CD4-positive, alpha-beta memory T cell (primary cell): Measurements from ENCODE around the gene MAST2. TPM values are rescaled to one million over a fixed set of nuclear protein-coding genes. Genes with fewer than 3 reads are reported as not detected.
"Not testable (repeated sequence)": the region's sequence is repeated elsewhere in the genome, so short reads cannot be mapped to it uniquely, and the experiment has no call there.

ENCODE experiments used
- CTCF ChIA-PET: fragments of 350-600 bp; sonication (Branson Sonifier 250); formaldehyde crosslinking; loops from one replicate; lab custom pipeline; 2021; ENCODE audit warnings: inconsistent platforms; ENCODE audit not compliant: partially characterized antibody; lab: Charles Lee
- POLR2A ChIA-PET: fragments of 350-600 bp; sonication (Branson Sonifier 250); formaldehyde crosslinking; loops from one replicate; lab custom pipeline; 2021; ENCODE audit not compliant: partially characterized antibody; lab: Charles Lee
- DNase-seq, 5 donors: peaks; one replicate each; pipeline versions ENCODE4 v3.0.0 to v3.0.0-alpha.2; 2020 to 2022; ENCODE audit warnings: mixed read lengths in 1 of 5
- H3K27ac ChIP-seq: one replicate; pipeline ENCODE4 v1.7.0; 2013; ENCODE audit warnings: low read depth, low read length
- H3K27me3 ChIP-seq: 2 replicates; pipeline ENCODE4 v1.7.0; 2013; ENCODE audit warnings: mild to moderate bottlenecking, low read length, moderate library complexity; ENCODE audit not compliant: insufficient read depth
- H3K36me3 ChIP-seq: 2 replicates; pipeline ENCODE4 v1.7.0; 2013; ENCODE audit warnings: mild to moderate bottlenecking, low read length, moderate library complexity; ENCODE audit not compliant: insufficient read depth
- H3K4me1 ChIP-seq: 2 replicates; pipeline ENCODE4 v1.7.0; 2013; ENCODE audit warnings: mild to moderate bottlenecking, low read length, moderate library complexity; ENCODE audit not compliant: insufficient read depth
- H3K4me3 ChIP-seq, 2 donors: one replicate each; pipeline ENCODE4 v1.7.0; 2013; ENCODE audit warnings: low read length in 2 of 2, mild to moderate bottlenecking in 1 of 2
- H3K9me3 ChIP-seq, 2 donors: one replicate each; pipeline ENCODE4 v1.7.0; 2013; ENCODE audit warnings: low read length in 2 of 2, control low read depth in 1 of 2; ENCODE audit not compliant: control insufficient read depth in 1 of 2
- H3K27ac Mint-ChIP-seq, 7 donors: one replicate each; pipeline ENCODE4 v1.8.0; 2020 to 2021; ENCODE audit warnings: mixed read lengths in 7 of 7, mild to moderate bottlenecking in 6 of 7, inconsistent platforms in 3 of 7, moderate library complexity in 3 of 7
- H3K27me3 Mint-ChIP-seq, 2 donors: one replicate each; pipeline ENCODE4 v1.8.0; 2020 to 2021; ENCODE audit warnings: mixed read lengths in 2 of 2
- H3K36me3 Mint-ChIP-seq, 2 donors: one replicate each; pipeline ENCODE4 v1.8.0; 2020 to 2021; ENCODE audit warnings: mixed read lengths in 2 of 2, inconsistent platforms in 1 of 2, mild to moderate bottlenecking in 1 of 2
- H3K4me1 Mint-ChIP-seq, 4 donors: one replicate each; pipeline ENCODE4 v1.8.0; 2020 to 2021; ENCODE audit warnings: mixed read lengths in 4 of 4, mild to moderate bottlenecking in 1 of 4
- H3K4me3 Mint-ChIP-seq, 8 donors: one replicate each; pipeline ENCODE4 v1.8.0; 2020 to 2021; ENCODE audit warnings: mixed read lengths in 8 of 8, mild to moderate bottlenecking in 7 of 8, moderate library complexity in 6 of 8, inconsistent platforms in 3 of 8
- H3K9me3 Mint-ChIP-seq, 8 donors: one replicate each; pipeline ENCODE4 v1.8.0; 2020 to 2021; ENCODE audit warnings: mixed read lengths in 8 of 8, mild to moderate bottlenecking in 5 of 8, inconsistent platforms in 3 of 8, moderate library complexity in 1 of 8
- intact Hi-C: fragments of 100-400 bp; cut with micrococcal nuclease; formaldehyde crosslinking; loops from one replicate; pipeline ENCODE4 v1.15.1; 2023
- polyA plus RNA-seq, 2 donors: library from polyadenylated mRNA; unstranded; fragments of 300-500 nt; fragmentation: Illumina TruSeq; gene quantifications; one replicate each; pipeline ENCODE4 v1.2.3, GENCODE V29; 2021
- total RNA-seq, 2 experiments: library from RNA; stranded (reverse); gene quantifications; one replicate each; pipeline ENCODE4 v1.2.3, GENCODE V29; 2021

Gene MAST2
- total and polyA plus RNA-seq, 4 experiments from 2014 or later, result 0.65 to 9.9 (median 4.3) TPM

DNA sequence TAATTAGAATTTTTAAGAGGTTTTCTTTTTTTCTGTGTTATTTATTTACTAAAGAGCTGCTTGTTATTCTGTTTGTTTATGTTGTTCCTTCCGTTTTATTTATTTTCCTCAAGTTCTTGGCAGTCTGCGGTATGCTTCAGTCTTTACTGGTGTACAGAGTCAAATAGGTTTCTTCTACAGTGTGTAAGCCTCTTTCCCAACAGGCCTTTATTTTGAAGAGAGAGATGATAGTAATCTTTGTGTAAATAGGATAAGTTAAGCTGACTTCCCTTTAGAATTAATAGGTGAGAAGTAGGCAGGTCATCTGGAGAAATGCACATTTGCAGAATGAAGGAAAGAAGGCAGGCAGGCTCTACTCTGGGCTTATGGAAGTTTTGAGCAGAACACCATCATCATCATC, 23.8 kb downstream of the MAST2 start:
- POLR2A ChIA-PET, result no interaction called here
- Mint-ChIP-seq H3K4me1 (peaks cover 0 to 5% (median under 1%) of the 10 kb centered on the region in 4 donors), H3K27me3 (no peaks in the 10 kb centered on the region), H3K9me3 (no peaks in the 10 kb centered on the region), H3K27ac (no peak overlapping the region), H3K4me3 (no peak overlapping the region), H3K36me3 (peaks cover 4 to 13% of the 10 kb centered on the region in 2 donors)
- Histone ChIP-seq H3K9me3 (no peaks in the 10 kb centered on the region), H3K4me3 (no peak overlapping the region), H3K4me1 (no peaks in the 10 kb centered on the region), H3K36me3 (no peaks in the 10 kb centered on the region), H3K27ac (no peak overlapping the region), H3K27me3 (no peaks in the 10 kb centered on the region)
- CTCF ChIA-PET, result no interaction called here
- intact Hi-C loops, result no loop called here
- DNase-seq, result no peak

DNA sequence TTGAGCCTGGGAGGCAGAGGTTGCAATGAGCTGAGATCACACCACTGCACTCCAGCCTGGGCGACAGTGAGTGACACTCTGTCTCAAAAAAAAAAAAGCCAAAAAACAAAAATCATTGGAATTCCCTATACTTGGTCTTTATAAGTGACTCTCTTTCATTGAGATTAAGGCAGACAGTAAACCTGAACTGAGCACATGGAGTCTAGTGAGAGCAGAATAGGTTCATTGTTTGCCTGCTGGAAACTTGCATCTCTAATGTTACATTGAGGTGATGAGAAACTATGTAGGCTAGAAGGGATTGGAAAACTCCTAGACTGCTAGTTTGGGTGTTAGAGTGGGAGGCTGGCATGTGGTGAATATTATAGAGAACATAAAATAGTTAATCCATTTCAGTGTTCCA, 25.4 kb downstream of the MAST2 start:
- intact Hi-C loops, result no loop called here

DNA sequence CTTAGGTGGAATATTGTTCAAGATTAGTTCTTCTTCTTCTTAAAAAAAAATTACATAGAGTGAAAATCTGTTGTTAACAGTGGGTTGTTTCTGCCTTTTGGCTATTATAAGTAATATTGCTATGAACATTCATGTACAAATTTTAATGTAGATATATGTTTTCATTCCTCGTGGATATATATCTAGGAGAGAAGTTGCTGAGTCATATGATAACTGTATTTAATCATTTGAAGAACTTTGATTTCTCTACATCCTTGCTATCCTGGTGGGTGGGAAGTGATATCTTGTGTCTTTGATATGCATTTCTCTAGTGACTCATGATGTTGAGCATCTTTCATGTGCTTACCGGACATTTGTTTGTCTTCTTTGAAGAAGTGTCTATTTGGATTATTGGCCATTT, 29.9 kb downstream of the MAST2 start:
- intact Hi-C loops, result no loop called here
- CTCF ChIA-PET, result no interaction called here

More for the DNA sequence above, 25.4 kb downstream of the MAST2 start:
- Histone ChIP-seq H3K27ac (no peak overlapping the region), H3K4me3 (no peak overlapping the region), H3K9me3 (no peaks in the 10 kb centered on the region), H3K36me3 (no peaks in the 10 kb centered on the region), H3K4me1 (no peaks in the 10 kb centered on the region), H3K27me3 (no peaks in the 10 kb centered on the region)
- H3K9me3 Mint-ChIP-seq, result no peaks in the 10 kb centered on the region
- POLR2A ChIA-PET, result no interaction called here
- CTCF ChIA-PET, result no interaction called here
- no peaks in the 10 kb centered on the region for H3K27me3 Mint-ChIP-seq
- H3K27ac Mint-ChIP-seq, result no peak overlapping the region
- H3K4me3 Mint-ChIP-seq, result no peak overlapping the region
- DNase-seq, result no peak
- H3K4me1 Mint-ChIP-seq, result peaks cover 0 to 1% (median 0%) of the 10 kb centered on the region in 4 donors
- H3K36me3 Mint-ChIP-seq, result peaks cover 4 to 13% of the 10 kb centered on the region in 2 donors

DNA sequence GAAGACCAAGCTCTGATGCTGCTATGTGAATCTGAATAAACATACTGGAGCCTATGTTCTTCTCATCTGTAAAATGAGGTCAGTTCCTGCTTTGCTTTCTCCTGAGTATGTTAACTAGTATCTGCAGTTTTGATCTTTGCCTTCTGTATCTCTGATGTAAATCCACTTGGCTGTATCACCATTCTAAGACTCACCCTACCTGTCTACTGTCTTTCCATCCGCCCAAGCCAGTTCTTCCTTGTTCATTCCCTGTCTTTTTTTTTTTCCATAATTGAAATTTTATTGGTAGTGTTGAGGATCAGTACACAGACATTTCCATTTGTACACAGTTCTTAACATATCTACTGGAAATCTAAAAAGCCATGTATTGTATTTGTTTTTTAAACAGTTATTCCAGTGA, 31.3 kb downstream of the MAST2 start:
- Mint-ChIP-seq H3K4me1 (no peaks in the 10 kb centered on the region), H3K27me3 (no peaks in the 10 kb centered on the region), H3K36me3 (no peaks in the 10 kb centered on the region), H3K4me3 (no peak overlapping the region), H3K27ac (no peak overlapping the region), H3K9me3 (no peaks in the 10 kb centered on the region)
- no peak for DNase-seq
- Histone ChIP-seq H3K27ac (no peak overlapping the region), H3K27me3 (no peaks in the 10 kb centered on the region), H3K4me1 (no peaks in the 10 kb centered on the region), H3K4me3 (no peak overlapping the region), H3K9me3 (no peaks in the 10 kb centered on the region), H3K36me3 (no peaks in the 10 kb centered on the region)
- ChIA-PET CTCF (no interaction called here), POLR2A (no interaction called here)
- intact Hi-C loops, result no loop called here

More for the DNA sequence above, 29.9 kb downstream of the MAST2 start:
- Mint-ChIP-seq H3K9me3 (no peaks in the 10 kb centered on the region), H3K27me3 (no peaks in the 10 kb centered on the region), H3K4me3 (no peak overlapping the region), H3K36me3 (no peaks in the 10 kb centered on the region), H3K27ac (no peak overlapping the region), H3K4me1 (no peaks in the 10 kb centered on the region)
- POLR2A ChIA-PET, result no interaction called here
- Histone ChIP-seq H3K4me3 (no peak overlapping the region), H3K9me3 (no peaks in the 10 kb centered on the region), H3K4me1 (no peaks in the 10 kb centered on the region), H3K27ac (no peak overlapping the region), H3K36me3 (no peaks in the 10 kb centered on the region), H3K27me3 (no peaks in the 10 kb centered on the region)
- no peak for DNase-seq

DNA sequence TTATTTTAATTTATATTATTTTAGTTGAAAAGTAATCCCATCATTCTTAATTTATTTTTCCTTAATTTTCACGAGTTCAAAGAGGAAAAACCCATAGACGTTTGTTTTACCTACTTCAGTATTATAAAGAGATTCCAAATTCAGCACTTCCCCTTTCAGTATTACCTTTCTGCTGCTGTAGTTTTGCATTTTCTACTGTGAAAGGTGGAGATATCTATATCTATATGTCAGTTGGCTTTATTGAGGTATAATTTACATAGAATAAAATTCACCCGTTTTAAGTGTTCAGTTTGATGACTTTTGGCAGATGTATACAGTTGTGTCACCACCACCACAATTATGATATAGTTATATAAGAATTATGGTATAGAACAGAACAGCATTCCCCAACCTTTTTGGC, 33.0 kb downstream of the MAST2 start:
- no peak overlapping the region for H3K27ac Mint-ChIP-seq
- CTCF ChIA-PET, result no interaction called here
- Histone ChIP-seq H3K27me3 (no peaks in the 10 kb centered on the region), H3K9me3 (no peaks in the 10 kb centered on the region), H3K36me3 (no peaks in the 10 kb centered on the region), H3K27ac (no peak overlapping the region), H3K4me1 (no peaks in the 10 kb centered on the region), H3K4me3 (no peak overlapping the region)
- H3K4me1 Mint-ChIP-seq, result no peaks in the 10 kb centered on the region
- intact Hi-C loops, result no loop called here
- H3K27me3 Mint-ChIP-seq, result no peaks in the 10 kb centered on the region
- POLR2A ChIA-PET, result no interaction called here
- H3K4me3 Mint-ChIP-seq, result no peak overlapping the region
- H3K9me3 Mint-ChIP-seq, result no peaks in the 10 kb centered on the region
- H3K36me3 Mint-ChIP-seq, result no peaks in the 10 kb centered on the region
- no peak for DNase-seq

DNA sequence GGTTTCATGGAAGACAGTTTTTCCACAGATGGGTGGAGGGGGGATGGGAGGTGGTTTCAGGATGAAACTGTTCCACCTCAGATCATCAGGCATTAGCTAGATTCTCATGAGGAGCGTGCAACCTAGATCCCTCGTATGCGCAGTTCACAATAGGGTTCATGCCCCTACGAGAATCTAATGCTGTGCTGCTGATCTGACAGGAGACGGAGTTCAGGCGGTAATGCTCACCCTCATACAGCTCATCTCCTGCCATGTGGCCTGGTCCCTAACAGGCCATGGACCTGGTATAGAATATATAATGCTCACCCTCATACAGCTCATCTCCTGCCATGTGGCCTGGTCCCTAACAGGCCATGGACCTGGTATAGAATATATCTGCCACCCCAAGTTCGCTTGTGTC, 33.4 kb downstream of the MAST2 start:
- H3K9me3 Mint-ChIP-seq, H3K27ac ChIP-seq, H3K4me3 ChIP-seq, intact Hi-C loops, H3K27me3 ChIP-seq, DNase-seq, H3K4me1 ChIP-seq, H3K36me3 Mint-ChIP-seq, POLR2A ChIA-PET, H3K27me3 Mint-ChIP-seq, H3K27ac Mint-ChIP-seq, H3K36me3 ChIP-seq, H3K4me1 Mint-ChIP-seq, H3K4me3 Mint-ChIP-seq, CTCF ChIA-PET, H3K9me3 ChIP-seq: not testable (repeated sequence)

DNA sequence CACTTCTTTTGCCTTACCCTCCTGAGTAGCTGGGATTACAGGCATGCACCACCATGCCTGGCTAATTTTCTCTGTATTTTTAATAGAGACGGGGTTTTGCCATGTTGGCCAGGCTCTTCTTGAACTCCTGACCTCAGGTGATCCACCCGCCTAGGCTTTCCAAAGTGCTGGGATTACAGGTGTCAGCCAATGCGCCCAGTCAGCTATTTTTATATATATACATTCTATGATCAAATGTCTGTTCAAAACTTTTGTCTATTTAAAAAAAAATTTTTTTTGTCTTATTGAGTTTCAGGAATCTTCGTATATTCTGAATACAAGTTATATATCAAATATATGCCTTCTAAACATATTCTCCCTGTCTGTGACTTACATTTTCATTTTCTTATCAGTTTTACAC, 34.9 kb downstream of the MAST2 start:
- DNase-seq, intact Hi-C loops, H3K36me3 ChIP-seq, H3K9me3 Mint-ChIP-seq, H3K36me3 Mint-ChIP-seq, H3K4me3 ChIP-seq, H3K27me3 ChIP-seq, H3K27ac ChIP-seq, H3K4me3 Mint-ChIP-seq, H3K4me1 ChIP-seq, H3K27ac Mint-ChIP-seq, POLR2A ChIA-PET, H3K27me3 Mint-ChIP-seq, H3K4me1 Mint-ChIP-seq, H3K9me3 ChIP-seq: not testable (repeated sequence)
- CTCF ChIA-PET, result interaction anchor here (1.6 kb wide), 1 partner anchor 16 kb away, joined by 4 read pairs; no protein-coding TSS in a partner anchor

DNA sequence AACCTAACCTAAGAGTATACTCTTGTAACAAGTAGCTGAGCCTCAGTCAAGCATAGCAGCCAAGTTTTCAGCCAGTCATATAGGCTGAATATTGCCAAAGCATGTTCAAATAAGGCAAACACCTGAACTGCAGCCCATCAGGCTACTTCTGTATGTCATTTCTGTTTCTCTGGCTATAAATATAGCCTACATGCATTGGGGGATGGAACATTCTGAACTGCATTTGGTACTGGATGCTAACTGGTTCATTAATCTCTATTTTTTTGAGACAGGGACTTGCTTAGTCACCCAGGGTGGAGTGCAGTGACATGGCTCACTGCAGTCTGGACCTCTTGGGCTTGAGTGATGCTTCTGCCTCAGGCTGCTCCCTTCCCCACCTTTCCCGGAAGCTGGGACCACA, 37.3 kb downstream of the MAST2 start:
- no peaks in the 10 kb centered on the region for H3K27me3 Mint-ChIP-seq
- intact Hi-C loops, result no loop called here
- no peaks in the 10 kb centered on the region for H3K36me3 ChIP-seq
- no peaks in the 10 kb centered on the region for H3K9me3 ChIP-seq
- POLR2A ChIA-PET, result no interaction called here
- H3K27ac ChIP-seq, result no peak overlapping the region
- DNase-seq, result no peak
- H3K4me1 Mint-ChIP-seq, result peaks cover 0 to 5% (median 0%) of the 10 kb centered on the region in 4 donors
- no peaks in the 10 kb centered on the region for H3K27me3 ChIP-seq
- H3K4me3 ChIP-seq, result no peak overlapping the region
- no peak overlapping the region for H3K4me3 Mint-ChIP-seq
- no peaks in the 10 kb centered on the region for H3K9me3 Mint-ChIP-seq
- CTCF ChIA-PET, result no interaction called here
- no peaks in the 10 kb centered on the region for H3K36me3 Mint-ChIP-seq
- H3K27ac Mint-ChIP-seq, result no peak overlapping the region
- no peaks in the 10 kb centered on the region for H3K4me1 ChIP-seq
